Fibroblast of the aortic adventitia (primary cell): Measurements from ENCODE around the gene RCC2. TPM values are rescaled to one million over a fixed set of nuclear protein-coding genes. Genes with fewer than 3 reads are reported as not detected.

Experiments
- DNase-seq: peaks from one replicate; pipeline ENCODE4 v3.0.0-alpha.2; 2010; ENCODE audit warnings: low read depth
- H3K4me3 ChIP-seq: 2 replicates; pipeline ENCODE4 v1.5.1; 2011; ENCODE audit warnings: low read depth, mild to moderate bottlenecking, control low read depth, low read length, moderate library complexity
- total RNA-seq: library from RNA; depleted of rRNA; stranded (reverse); fragments of >200 nt; gene quantifications from 2 replicates; pipeline ENCODE4 v1.2.3, GENCODE V29; 2012; ENCODE audit warnings: low replicate concordance
- TF ChIP-seq, protein P1 (sequence below): IDR thresholded peaks from 2 replicates; pipeline ENCODE4 v1.5.1; 2011; ENCODE audit warnings: mild to moderate bottlenecking, low read length, control low read depth, inconsistent platforms; ENCODE audit not compliant: insufficient read depth

The RCC2 gene
- total RNA-seq, 1 donor, result 46.0 TPM

DNA sequence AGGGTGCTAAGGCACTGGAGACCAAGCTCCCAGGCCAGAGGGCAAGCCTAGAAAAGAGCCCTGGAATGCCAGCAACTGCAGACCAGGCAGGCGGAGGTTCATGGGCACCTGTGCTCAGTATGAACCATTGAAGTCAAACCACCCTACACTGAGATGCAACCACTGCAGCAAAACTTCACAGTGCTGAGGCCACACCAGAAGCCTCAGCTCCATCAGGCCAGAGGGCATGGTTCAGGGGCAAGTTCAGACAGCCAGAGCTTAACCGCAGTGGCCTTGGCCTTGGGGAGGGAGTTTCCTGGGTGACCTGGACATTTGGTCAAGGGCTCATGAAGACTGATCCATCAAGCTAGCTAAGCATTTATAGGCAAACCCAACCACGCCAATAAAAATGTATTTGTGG, 7.1 kb downstream of the RCC2 start:
- TF ChIP-seq, protein P1, sequence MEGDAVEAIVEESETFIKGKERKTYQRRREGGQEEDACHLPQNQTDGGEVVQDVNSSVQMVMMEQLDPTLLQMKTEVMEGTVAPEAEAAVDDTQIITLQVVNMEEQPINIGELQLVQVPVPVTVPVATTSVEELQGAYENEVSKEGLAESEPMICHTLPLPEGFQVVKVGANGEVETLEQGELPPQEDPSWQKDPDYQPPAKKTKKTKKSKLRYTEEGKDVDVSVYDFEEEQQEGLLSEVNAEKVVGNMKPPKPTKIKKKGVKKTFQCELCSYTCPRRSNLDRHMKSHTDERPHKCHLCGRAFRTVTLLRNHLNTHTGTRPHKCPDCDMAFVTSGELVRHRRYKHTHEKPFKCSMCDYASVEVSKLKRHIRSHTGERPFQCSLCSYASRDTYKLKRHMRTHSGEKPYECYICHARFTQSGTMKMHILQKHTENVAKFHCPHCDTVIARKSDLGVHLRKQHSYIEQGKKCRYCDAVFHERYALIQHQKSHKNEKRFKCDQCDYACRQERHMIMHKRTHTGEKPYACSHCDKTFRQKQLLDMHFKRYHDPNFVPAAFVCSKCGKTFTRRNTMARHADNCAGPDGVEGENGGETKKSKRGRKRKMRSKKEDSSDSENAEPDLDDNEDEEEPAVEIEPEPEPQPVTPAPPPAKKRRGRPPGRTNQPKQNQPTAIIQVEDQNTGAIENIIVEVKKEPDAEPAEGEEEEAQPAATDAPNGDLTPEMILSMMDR, result no peak
- no peak overlapping the region for H3K4me3 ChIP-seq
- no peak for DNase-seq

DNA sequence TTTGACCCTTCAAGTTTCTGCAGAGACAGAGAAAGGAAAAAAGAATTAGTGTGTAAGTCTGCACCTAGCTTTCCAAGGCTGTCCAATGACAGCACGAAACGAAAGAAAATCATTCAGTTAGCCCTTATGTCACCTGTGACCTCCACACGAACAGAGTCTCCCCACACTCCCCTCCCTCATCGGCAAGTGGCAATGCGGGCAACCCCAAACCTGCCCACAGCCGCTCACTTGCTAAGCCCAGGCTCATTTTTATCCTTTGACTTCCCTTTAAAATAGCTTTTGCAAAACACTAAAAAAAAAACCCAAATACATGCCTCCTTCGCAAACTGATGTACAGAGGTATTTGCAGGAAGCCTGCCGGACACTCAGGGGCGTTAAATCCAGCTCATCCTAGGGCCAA, 10.3 kb downstream of the RCC2 start:
- no peak overlapping the region for H3K4me3 ChIP-seq
- TF ChIP-seq, protein P1, result no peak
- no peak for DNase-seq

DNA sequence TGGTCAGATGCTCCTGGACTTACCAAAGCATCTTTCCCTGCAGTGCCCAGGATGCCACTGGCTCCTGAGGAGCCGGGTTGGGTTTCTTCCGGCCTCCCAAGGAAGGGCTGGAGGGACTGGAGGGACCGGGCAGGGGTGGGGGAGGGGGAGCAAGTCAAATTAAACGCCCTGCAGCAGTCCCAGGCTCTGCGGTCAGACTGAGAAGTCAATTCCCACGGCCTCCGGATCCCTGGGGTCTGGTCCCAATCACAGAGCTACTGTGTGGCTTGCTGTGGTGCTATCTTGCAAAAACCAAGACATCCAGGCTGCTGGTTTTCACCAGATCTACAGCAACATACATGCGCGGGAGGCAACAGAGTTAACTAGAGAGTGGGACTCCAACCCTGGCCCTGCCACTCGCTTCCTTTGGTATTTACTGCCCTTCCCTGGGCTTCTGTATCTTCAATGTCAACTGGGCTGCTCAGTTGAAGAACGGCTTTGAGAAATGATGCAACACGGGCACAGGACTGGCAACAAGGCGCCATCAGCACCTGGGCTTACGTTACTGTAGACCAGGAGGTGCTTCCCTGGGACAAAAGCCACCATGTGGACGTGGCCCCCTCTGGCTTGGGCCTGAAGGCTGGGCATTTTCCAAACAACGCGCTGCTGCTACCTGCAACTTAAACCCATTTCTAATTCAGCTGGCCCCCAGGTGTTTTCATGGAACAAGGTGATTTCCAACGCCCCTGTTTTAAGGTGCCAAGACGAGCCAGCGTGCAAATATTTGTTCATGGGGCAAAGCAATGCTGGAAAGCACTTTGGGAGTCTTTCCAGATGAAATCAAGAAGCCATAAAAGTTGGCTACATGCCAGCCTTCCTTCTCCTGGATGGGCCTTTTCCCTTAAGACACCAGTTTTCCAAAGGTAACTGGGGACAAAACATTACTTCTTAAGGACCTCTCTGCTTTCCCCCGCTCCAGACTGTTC, 11.5 kb downstream of the RCC2 start:
- H3K4me3 ChIP-seq, result no peak overlapping the region
- no peak for DNase-seq
- TF ChIP-seq, protein P1, result no peak

DNA sequence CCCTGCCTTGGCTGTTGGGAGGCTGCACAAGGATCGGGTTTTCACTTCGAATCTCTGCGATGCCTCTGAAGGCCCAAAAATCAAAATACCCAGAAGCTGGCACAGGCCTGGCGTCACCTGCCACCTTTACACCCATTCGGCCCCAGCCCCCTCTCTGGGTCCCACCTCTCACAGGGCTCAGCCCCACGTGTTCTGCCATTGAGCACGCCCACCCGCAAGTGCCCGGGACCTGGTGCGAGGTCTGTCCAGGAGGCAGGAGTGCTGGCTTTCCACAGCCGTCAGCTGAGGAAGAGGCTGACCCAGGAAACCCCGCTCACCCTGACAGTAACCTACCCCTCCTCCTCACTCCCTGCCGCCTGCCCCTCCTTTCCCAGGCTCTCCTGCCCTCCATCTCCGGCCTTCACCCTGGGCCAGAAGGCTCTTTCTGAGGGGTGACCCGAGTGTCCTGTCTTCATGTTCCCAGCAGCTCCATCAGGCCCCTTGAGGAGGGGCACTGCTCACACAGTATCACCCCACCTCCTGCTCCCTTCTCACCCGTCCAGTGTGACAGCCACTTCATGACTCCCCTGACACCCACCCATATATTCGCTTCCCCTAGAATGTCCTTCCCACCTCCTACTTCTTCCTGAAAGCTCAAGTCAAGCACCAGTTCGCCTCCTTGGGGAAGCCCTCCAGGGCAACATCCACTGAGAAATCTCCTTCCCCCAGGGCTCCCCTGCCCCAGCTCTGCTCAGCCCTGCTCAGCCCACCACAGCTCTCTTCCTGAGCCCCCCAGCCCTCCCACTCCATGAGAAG, 13.5 kb downstream of the RCC2 start:
- no peak for DNase-seq
- TF ChIP-seq, protein P1, result no peak
- no peak overlapping the region for H3K4me3 ChIP-seq

DNA sequence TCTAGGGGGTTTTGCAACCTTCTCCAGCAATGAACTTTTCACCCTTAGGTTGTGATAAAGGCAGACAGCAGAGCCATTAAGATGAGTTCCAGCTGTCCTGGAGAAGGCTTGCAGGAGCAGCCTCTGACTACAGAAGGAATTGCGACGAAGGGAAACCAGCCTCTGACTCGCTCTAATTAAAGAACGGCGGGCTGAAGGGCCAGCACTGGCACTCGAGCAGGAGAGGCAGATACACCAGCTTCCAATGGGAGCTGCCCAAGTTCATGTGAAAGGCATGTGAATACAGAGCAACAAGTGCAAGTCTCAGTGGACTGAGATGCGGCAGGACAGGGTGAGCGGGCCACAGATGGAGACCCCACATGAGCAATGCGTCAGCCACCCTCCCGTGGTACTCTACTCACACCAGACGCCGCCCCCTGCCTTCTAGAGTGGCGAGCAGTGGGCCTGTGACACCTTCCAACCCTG, 15.7 kb downstream of the RCC2 start:
- DNase-seq, result peak; percentile 59
- H3K4me3 ChIP-seq, result no peak overlapping the region
- TF ChIP-seq, protein P1, result no peak

DNA sequence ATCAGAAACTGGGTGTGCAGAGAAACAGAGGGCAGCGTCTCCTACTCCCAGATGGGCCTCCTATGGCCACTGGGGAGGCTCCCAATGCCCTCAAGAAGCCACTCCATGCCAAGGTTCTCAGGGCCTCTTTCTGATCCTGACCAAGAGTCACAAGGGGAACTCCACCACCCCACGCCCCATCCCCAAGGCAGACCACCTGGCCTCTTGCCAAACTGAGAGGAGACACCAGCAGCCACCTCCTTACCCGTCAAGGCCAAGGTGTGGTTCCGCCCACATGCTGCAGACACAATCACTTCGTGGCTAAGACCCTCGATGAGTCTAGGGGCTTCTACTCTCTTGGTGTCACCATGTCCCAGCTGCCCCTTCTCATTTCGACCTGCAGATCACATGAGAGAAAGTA, 17.0 kb downstream of the RCC2 start:
- no peak overlapping the region for H3K4me3 ChIP-seq
- no peak for DNase-seq
- TF ChIP-seq, protein P1, result no peak
